HG03175 (cell line): ENCODE measurements around the gene TUT7.
"Not testable (repeated sequence)": the region's sequence is repeated elsewhere in the genome, so short reads cannot be mapped to it uniquely, and the experiment has no call there.

Experiments
- ATAC-seq: cut with Tn5 transposase; IDR thresholded peaks from one replicate; pipeline ENCODE4 v1.9.1; 2021; ENCODE audit warnings: mild to moderate bottlenecking, moderate library complexity; ENCODE audit not compliant: unreplicated experiment

The TUT7 gene

GRCh38 chr9:86354011-86354817, at the start of gene TUT7:
TUT7 (minus strand) TSS chr9:86354410; CDS start chr9:86353199, 1,211 bp downstream.
- peak; percentile 81 for ATAC-seq

GRCh38 chr9:86402591-86402990, 48.4 kb upstream of the TUT7 start:
- no peak for ATAC-seq

GRCh38 chr9:86396412-86396811, 42.2 kb upstream of the TUT7 start:
- ATAC-seq: no peak

- ATAC-seq: not testable (repeated sequence)
These were observed 36.0 kb upstream of the TUT7 start for GRCh38 chr9:86390184-86390583.

GRCh38 chr9:86389628-86390027, 35.4 kb upstream of the TUT7 start:
- no peak for ATAC-seq

GRCh38 chr9:86387376-86387775, 33.2 kb upstream of the TUT7 start:
- ATAC-seq: no peak

GRCh38 chr9:86383000-86383399, 28.8 kb upstream of the TUT7 start:
- ATAC-seq: not testable (repeated sequence)

GRCh38 chr9:86376016-86376415, 21.8 kb upstream of the TUT7 start:
- ATAC-seq: no peak

GRCh38 chr9:86369810-86370209, 15.6 kb upstream of the TUT7 start:
- ATAC-seq: no peak

- no peak for ATAC-seq
These were observed 14.8 kb upstream of the TUT7 start for GRCh38 chr9:86368871-86369521.

GRCh38 chr9:86361176-86361575, 7.0 kb upstream of the TUT7 start:
- ATAC-seq: no peak

- ATAC-seq: no peak
These were observed 5.1 kb upstream of the TUT7 start for GRCh38 chr9:86359151-86359879.

- no peak for ATAC-seq
These were observed 3.0 kb upstream of the TUT7 start for GRCh38 chr9:86356871-86357866.

GRCh38 chr9:86355814-86356213, 1.6 kb upstream of the TUT7 start:
- ATAC-seq: no peak

- peak; percentile 2 for ATAC-seq
These were observed 654 bp upstream of the TUT7 start for GRCh38 chr9:86354818-86355309.

GRCh38 chr9:86353655-86354010, 577 bp downstream of the TUT7 start:
- ATAC-seq: no peak

GRCh38 chr9:86352440-86353077, 1.7 kb downstream of the TUT7 start:
- no peak for ATAC-seq

- ATAC-seq: no peak
These were observed 2.3 kb downstream of the TUT7 start for GRCh38 chr9:86351880-86352279.

- peak; percentile 27 for ATAC-seq
These were observed 4.0 kb downstream of the TUT7 start for GRCh38 chr9:86350006-86350760.
